Gastroesophageal sphincter (tissue), 3 donors: ENCODE results near the gene TMEM164.

Source experiments
- POLR2A ChIP-seq, 2 donors: fragments of 450-650 bp; IDR thresholded peaks; one replicate each; pipeline ENCODE4 v1.6.1; 2017; ENCODE audit warnings: antibody characterized with exemption in 2 of 2, mild to moderate bottlenecking in 2 of 2, moderate library complexity in 1 of 2
- TF ChIP-seq, protein P1 (sequence below), 4 experiments: fragments of 200-600 bp in 2 of 4; fragments of 450-650 bp in 2 of 4; sonication (generic) in 1 of 4; IDR thresholded peaks; one replicate each; pipeline ENCODE4 v1.5.1; 2017 to 2019; ENCODE audit warnings: antibody characterized with exemption in 4 of 4, mild to moderate bottlenecking in 2 of 4, moderate library complexity in 2 of 4

GRCh38 chrX:110050901-110051300 lies 48.0 kb downstream of the TMEM164 start:
- TF ChIP-seq POLR2A (IDR thresholded peaks at IDR 0.05), result no peak
- TF ChIP-seq, protein P1, sequence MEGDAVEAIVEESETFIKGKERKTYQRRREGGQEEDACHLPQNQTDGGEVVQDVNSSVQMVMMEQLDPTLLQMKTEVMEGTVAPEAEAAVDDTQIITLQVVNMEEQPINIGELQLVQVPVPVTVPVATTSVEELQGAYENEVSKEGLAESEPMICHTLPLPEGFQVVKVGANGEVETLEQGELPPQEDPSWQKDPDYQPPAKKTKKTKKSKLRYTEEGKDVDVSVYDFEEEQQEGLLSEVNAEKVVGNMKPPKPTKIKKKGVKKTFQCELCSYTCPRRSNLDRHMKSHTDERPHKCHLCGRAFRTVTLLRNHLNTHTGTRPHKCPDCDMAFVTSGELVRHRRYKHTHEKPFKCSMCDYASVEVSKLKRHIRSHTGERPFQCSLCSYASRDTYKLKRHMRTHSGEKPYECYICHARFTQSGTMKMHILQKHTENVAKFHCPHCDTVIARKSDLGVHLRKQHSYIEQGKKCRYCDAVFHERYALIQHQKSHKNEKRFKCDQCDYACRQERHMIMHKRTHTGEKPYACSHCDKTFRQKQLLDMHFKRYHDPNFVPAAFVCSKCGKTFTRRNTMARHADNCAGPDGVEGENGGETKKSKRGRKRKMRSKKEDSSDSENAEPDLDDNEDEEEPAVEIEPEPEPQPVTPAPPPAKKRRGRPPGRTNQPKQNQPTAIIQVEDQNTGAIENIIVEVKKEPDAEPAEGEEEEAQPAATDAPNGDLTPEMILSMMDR (IDR thresholded peaks at IDR 0.05), result no peak
